HG02840 (cell line): ENCODE data around the gene DYRK1A.
A peak's percentile ranks its signal among the peaks of the same experiment; 100 is the strongest.
"Not testable (repeated sequence)": the region's sequence is repeated elsewhere in the genome, so short reads cannot be mapped to it uniquely, and the experiment has no call there.

Experiments used
- ATAC-seq: cut with Tn5 transposase; IDR thresholded peaks from one replicate; pipeline ENCODE4 v1.9.1; 2021; ENCODE audit warnings: mild to moderate bottlenecking, moderate library complexity, moderate number of reproducible peaks; ENCODE audit not compliant: unreplicated experiment, low FRiP score

The DYRK1A gene

GRCh38 chr21:37541128-37541527, 174.6 kb downstream of the DYRK1A start:
- ATAC-seq: not testable (repeated sequence)

- no peak for ATAC-seq
These were observed 175.9 kb downstream of the DYRK1A start for GRCh38 chr21:37542512-37542911.

- no peak for ATAC-seq
These were observed 179.8 kb downstream of the DYRK1A start for GRCh38 chr21:37546299-37546908.

GRCh38 chr21:37546949-37547614, 180.5 kb downstream of the DYRK1A start:
- ATAC-seq: no peak

- ATAC-seq: no peak
These were observed 181.1 kb downstream of the DYRK1A start for GRCh38 chr21:37547615-37548200.

GRCh38 chr21:37548521-37548981, 182.0 kb downstream of the DYRK1A start:
- no peak for ATAC-seq

GRCh38 chr21:37549730-37550129, 183.2 kb downstream of the DYRK1A start:
- ATAC-seq: not testable (repeated sequence)

GRCh38 chr21:37550157-37550556, 183.6 kb downstream of the DYRK1A start:
- no peak for ATAC-seq

- ATAC-seq: no peak
These were observed 184.2 kb downstream of the DYRK1A start for GRCh38 chr21:37550618-37551330.

- ATAC-seq: no peak
These were observed 184.9 kb downstream of the DYRK1A start for GRCh38 chr21:37551331-37551992.

- no peak for ATAC-seq
These were observed 185.4 kb downstream of the DYRK1A start for GRCh38 chr21:37551993-37552355.

- no peak for ATAC-seq
These were observed 186.0 kb downstream of the DYRK1A start for GRCh38 chr21:37552496-37553029.

- ATAC-seq: no peak
These were observed 186.5 kb downstream of the DYRK1A start for GRCh38 chr21:37553078-37553481.

- no peak for ATAC-seq
These were observed 188.2 kb downstream of the DYRK1A start for GRCh38 chr21:37554661-37555379.

GRCh38 chr21:37555672-37556261, 189.2 kb downstream of the DYRK1A start:
- ATAC-seq: no peak

- ATAC-seq: peak; percentile 81
These were observed 190.8 kb downstream of the DYRK1A start for GRCh38 chr21:37557261-37557950.

GRCh38 chr21:37558676-37559211, 192.2 kb downstream of the DYRK1A start:
- ATAC-seq: no peak

GRCh38 chr21:37560385-37560784, 193.8 kb downstream of the DYRK1A start:
- ATAC-seq: no peak

GRCh38 chr21:37561506-37561905, 194.9 kb downstream of the DYRK1A start:
- ATAC-seq: no peak
